Right renal cortex interstitium (tissue), 3 donors: Measurements from ENCODE around the gene NUDT1. TPM values are rescaled to one million over a fixed set of nuclear protein-coding genes. Genes with fewer than 3 reads are reported as not detected.

ENCODE experiments used
- DNase-seq, 3 donors: peaks; one replicate each; pipeline ENCODE4 v3.0.0-alpha.2; 2013; ENCODE audit warnings: low read depth in 3 of 3, low spot score in 2 of 3
- polyA plus RNA-seq, 3 donors: library from polyadenylated mRNA; unstranded; fragments of 120-200 nt; gene quantifications; one replicate each; pipeline ENCODE4 v1.2.1, GENCODE V29; 2013; ENCODE audit not compliant: insufficient read length in 3 of 3

NUDT1 gene
- polyA plus RNA-seq, 3 donors = 18.9 to 19.8 (median 19.0) TPM

GRCh38 chr7:2290877-2291276, 48.9 kb downstream of the NUDT1 start:
- no peak for DNase-seq

- DNase-seq = no peak
Measured at GRCh38 chr7:2295936-2296620, 54.1 kb downstream of the NUDT1 start.

GRCh38 chr7:2296832-2297231, 54.8 kb downstream of the NUDT1 start:
- DNase-seq = no peak

- no peak for DNase-seq
Measured at GRCh38 chr7:2299131-2299829, 57.3 kb downstream of the NUDT1 start.

GRCh38 chr7:2299870-2300512, 58.0 kb downstream of the NUDT1 start:
- no peak for DNase-seq

Other genes starting within 250 kb of the NUDT1 start
- 10 to 100 TPM; 22.9 to 26.0 (median 25.1) TPM for gene MAD1L1, start 9.3 kb upstream of the NUDT1 start, polyA plus RNA-seq
- gene MRM2, start within 50 bp of the NUDT1 start, polyA plus RNA-seq = 10 to 100 TPM; 36.9 to 41.3 (median 40.2) TPM
- 10 to 100 TPM; 37.1 to 44.0 (median 37.6) TPM for gene SNX8, start 72.2 kb downstream of the NUDT1 start, polyA plus RNA-seq
- gene EIF3B, start 112.6 kb downstream of the NUDT1 start, polyA plus RNA-seq = 100 to 1,000 TPM; 153 to 173 (median 163) TPM
- gene CHST12, start 161.4 kb downstream of the NUDT1 start, polyA plus RNA-seq = 1 to 10 TPM; 6.8 to 9.8 (median 8.5) TPM
- gene GRIFIN, start 234.2 kb downstream of the NUDT1 start, polyA plus RNA-seq = not detected